HT1080 (cell line): ENCODE results near the gene PPP1R12A. TPM values are rescaled to one million over a fixed set of nuclear protein-coding genes. Genes with fewer than 3 reads are reported as not detected.
"Not testable (repeated sequence)": the region's sequence is repeated elsewhere in the genome, so short reads cannot be mapped to it uniquely, and the experiment has no call there.

Experiments used
- DNase-seq: peaks from one replicate; pipeline ENCODE4 v3.0.0-alpha.2; 2015; ENCODE audit warnings: low read depth
- total RNA-seq: library from RNA; depleted of rRNA; stranded (reverse); fragments of >200 nt; shearing (Covaris generic); gene quantifications from 2 replicates; pipeline ENCODE4 v1.2.3, GENCODE V29; 2014

PPP1R12A gene
- total RNA-seq, 1 experiment from 2014 or later, result 36.3 TPM

DNA sequence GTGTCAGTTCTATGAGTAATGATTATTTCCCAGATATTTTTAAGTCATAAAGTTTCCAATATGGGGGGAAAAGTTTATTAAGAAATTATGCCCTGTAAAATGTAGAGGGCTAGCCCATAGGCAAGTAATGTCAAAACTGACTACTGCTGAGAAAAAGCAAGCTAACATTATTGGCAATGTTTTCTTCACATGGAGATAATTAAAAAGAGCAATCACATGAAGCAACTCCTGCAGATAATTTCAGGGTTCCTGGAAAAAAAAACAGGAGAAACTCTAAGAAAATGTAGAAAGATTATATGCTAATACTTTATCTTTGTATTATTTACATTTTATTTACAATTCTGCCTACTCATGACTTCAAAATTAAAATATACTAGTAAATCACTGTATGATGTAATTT, 39.8 kb downstream of the PPP1R12A start:
- no peak for DNase-seq

DNA sequence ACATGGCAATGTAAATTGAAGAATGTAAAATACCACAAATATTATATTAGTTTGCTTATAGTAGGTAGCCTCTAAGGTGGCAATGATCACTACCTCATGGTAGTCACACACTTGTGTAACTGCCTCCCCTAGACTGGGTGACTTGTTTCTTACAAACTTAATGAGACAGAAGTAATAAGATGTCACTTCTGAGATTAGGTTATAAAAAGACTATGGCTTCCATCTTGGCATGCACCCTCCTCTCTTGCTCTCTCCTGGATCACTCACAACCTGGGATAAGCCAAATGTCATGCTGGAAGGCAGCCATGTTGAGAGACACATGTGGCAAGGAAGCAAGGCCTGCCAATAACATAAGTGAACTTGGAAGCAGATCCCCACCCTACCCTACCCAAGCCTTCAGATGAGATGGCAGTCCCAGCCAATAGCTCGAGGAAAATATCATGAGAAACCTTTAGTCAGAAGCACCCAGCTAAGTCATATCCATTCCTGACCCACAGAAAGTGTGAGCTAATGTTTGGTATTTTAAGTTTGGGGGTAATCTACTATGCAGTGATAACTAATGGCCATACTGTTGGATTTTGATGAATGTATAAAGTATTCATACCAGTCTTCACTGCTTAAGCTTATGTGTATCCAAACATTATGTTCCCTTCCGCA, 43.3 kb downstream of the PPP1R12A start:
- no peak for DNase-seq

DNA sequence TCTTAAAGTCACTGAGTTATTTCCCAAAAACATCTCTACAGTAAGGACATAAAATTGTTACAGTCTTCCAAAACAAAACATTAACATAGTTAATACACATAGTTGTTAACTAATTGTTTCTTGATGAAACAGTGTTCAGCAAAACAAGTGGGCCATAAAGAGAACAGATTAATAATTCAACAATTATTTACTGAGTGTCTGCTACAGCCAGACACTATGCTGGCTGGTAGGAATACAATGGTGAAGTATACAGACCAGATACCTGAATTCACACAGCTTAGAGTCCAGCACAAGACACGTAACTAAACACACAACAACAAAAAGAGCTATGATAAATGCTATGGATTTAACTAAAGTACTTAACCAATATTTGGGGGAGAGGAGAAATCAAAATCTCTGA, 47.0 kb downstream of the PPP1R12A start:
- DNase-seq, result no peak

DNA sequence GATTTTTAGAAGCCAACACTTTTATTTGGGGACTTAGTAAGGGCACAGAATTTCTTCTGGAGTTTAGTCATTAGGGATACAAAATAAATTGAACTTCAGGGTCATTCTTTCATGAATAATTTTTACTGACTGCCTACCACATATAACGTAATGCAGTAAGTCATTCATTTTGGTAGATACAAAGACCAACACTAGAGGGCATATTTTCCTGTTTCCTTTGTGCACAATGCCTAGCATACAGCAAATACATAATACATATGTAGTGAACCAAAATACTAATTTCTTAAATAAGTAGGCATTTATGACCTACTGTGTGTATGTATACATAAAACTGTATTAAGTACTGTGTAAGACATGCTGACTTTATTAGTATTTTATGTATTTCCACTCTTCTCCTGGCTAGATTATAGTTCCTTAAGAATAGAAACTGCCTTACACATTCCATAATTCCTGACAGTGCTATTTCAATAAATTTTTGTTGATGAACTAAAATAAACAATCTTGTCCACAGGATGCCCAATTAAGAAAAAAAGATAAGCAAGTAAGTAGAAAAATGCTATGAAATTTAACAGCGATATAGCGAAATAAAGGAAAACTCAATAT, 47.9 kb downstream of the PPP1R12A start:
- peak; percentile 47 for DNase-seq

DNA sequence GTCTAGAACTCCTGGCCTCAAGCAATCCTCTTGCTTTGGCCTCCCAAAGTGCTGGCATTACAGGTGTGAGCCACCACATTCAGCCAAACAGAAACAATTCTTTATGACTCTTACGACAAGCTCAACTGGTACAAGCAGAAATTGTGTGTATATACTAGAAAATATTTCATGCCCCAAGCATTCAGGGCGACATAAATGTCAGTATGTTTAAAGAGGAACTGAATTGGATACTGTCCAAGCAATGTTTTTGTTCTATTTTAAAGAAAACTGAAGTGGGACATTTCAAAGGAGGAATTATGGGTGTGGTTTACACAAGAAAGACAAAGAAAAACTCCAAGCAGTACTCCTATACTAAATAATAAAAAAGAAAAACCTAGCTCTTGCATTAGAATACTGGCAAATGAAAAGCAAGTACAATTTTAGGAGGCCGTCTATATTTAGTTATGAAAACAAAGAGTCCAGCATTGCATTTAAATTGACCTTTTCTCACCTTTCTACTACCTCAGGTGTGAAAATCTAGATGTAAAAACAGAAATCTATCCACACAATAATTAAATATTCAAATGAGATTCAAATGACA, 48.9 kb downstream of the PPP1R12A start:
- no peak for DNase-seq

DNA sequence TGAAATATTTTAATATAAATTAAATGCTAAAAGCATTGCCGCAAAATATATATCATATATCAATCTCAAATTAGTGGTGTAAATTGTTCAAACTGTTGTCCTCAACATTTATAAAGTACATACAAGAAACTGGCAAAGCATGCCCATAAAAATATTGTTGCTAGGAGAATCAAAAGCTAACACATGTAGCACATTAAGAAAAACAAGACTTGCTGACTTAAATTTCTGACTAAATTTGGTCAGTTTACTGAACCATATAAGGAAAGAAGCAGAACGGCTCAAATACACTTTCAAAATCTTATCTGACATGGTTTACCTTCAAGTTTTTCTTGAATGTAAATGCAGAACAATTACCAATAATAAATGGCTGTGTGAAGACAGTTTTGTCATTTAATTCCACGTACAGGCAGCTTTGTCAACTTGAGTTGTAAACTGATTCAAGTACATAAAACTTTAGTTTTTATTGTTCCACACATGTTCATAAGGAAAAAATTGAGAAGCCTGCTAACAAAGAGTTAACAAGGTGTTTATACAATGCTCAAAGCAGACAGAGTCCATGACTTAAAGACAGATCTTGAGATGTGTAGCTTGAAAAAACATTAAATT, 50.4 kb downstream of the PPP1R12A start:
- DNase-seq, result no peak

DNA sequence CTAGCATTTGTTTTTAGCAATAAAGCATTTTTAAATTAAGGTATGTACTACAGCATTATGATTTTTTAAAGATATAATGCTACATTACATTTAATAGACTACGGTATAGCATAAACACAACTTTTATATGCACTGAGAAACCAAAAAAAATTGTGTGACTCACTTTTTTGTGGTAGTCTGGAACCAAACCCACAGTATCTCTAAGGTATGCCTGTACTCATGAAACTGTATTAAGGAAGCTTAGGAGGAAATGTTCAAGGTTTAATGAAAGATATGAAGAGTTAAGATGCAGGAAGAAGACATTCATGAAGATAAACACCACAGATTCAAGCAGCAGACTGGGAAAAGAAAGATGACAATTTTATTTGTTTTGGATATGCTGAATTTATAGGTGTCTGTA, 51.7 kb downstream of the PPP1R12A start:
- DNase-seq, result peak; percentile 41

DNA sequence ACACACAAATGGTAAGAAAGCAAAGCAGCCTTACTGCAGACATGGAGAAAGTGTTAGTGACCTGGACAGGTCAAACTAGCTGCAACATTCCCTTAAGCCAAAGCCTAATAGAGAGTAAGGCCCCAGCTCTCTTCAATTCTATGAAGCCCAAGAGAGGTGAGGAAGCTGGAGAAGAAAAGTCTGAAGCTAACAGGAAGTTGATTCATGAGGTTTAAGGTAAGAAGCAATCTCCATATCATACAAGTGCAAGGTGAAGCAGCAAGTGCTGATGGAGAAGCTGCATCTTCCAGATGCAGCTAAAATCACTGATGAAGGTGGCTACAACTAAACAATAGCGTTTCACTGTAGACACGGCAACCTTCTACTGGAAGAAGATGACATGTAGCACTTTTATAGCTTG, 53.5 kb downstream of the PPP1R12A start:
- no peak for DNase-seq

DNA sequence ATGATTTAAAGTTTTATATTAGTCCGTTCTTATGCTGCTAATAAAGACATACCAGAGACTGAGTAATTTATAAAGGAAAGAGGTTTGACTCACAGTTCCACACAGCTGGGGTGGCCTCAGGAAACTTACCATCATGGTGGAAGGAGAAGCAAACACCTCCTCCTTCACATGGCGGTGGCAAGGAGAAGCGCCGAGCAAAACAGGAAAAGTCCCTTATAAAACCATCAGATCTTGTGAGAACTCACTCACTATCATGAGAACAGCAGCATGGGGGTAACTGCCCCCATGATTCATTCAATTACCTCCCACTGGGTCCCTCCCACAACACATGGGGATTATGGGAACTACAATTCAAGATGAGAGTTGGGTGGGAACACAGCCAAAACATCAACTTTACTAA, 56.4 kb downstream of the PPP1R12A start:
- DNase-seq, result not testable (repeated sequence)

DNA sequence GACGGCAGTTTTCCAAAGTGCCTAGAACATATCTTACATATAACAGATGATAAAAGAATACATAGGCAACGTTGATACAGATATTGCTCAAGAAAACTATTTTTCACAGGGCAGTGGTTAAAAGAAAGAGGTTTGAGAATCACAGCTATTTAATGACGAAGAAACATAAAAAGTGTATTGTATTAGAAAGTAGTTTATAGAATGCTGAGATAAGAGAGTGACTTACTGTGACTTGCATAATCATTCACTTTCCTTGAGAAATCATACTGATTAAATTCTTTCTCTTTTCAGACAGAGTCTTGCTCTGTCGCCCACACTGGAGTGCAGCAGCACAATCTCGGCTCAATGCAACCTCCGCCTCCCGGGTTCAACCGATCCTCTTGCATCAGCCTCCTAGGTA, 57.7 kb downstream of the PPP1R12A start:
- no peak for DNase-seq

DNA sequence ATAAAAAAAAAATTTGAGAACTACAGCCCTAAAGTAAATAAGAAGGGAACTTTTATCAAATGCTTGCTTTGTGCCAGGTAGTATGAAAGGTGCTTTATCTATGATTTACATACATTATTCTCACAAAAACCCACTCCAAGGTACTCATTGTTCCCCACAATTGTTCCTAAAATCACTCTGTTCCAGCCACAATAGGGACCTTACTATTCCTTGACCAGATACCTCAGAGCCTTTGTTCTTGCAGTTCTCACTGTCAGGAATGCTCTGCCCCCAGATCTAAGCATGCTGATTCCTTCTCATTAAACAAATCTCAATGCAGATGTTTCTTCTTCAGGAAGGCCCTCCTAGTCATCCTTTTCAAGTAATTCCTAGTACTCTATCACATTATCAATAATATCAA, 60.2 kb downstream of the PPP1R12A start:
- no peak for DNase-seq

DNA sequence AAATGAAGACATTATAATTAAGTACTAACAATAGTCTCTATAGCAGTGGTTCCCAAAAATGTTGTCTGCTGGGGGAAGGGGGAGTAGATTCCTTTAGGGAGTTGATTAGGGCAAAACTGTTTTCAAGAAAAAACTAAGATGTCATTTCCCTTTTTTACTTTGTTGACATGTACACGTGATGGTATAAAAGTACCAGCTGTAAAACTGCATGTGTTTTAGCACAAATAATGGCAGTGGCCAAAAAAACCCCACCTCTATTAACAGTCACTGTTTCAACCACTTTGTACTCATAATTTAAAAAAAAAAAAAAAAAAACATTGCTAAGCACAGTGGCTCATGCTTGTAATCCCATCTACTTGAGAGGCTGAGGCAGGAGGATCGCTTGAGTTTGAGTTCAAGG, 61.7 kb downstream of the PPP1R12A start:
- DNase-seq, result no peak

DNA sequence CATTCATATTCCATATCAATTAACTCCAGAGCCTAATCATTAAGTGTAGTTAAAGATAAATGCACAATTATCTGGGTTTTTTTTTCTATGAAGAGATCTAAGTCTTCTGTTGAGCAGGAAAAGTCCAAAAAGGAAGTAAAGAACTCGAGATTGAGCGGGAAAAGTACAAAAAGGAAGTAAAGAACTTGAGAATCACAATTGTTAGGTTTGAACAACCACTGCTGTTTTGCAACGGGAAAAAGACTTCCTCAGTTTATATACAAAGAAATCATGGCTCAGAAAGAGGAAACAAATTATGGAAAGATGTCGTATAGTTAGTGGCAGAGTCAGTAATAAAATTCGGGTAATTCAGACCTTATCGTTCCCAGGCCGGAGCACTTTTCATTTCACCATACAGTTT, 63.3 kb downstream of the PPP1R12A start:
- no peak for DNase-seq

DNA sequence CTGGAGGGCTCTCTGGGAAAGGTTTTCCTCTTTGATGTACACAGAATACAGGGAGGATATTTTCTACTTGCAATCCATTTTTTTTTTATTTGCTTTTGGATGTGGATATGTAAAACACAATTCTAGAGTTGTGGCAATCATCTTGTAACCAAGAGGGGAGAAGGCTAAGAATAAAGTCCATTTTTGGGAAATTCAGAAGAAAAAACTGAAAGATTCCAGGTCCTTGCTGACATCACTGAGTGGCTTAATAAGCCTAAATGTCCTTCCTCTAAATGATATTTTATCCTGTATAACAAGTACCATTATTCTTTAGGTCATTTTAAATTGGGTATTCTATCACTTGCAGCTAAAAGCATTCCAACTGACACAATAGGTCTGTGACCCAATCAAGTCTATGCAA, 64.0 kb downstream of the PPP1R12A start:
- no peak for DNase-seq

DNA sequence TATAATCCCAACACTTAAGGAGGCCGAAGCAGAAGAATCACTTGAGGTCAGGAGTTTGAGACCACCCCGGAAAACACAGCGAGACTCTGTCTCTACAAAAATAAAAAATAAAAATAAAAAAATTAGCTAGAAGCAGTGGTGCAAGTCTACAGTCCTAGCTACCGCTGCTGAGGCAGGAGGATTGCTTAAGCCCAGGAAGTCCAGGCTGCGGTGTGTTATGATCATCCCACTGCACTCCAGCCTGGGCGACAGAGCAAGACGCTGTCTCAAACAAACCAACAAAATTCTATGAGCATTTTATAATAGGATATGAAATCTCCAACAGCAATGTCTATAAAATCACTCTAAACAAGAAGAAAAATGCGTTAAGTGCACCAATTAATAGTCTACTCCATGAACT, 75.3 kb downstream of the PPP1R12A start:
- DNase-seq, result no peak

DNA sequence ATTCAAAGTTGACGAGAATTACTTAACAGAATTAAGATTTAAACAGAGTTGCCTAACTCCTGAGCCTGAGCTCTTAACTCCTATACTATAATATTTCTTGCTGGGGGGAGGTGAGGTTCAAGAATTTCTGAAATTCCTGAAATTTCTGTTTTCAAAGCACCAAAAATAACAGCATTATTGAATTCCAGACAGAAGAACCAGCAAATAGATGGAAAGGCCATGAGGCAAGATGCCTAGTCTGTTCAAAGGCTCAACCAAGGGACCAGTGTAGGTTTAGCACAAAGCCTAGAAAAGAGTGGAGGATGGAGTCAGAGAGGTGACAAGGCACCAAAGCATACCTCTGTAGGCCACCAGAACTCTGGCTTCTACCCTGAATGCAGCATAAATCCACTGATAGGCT, 76.4 kb downstream of the PPP1R12A start:
- DNase-seq, result no peak

DNA sequence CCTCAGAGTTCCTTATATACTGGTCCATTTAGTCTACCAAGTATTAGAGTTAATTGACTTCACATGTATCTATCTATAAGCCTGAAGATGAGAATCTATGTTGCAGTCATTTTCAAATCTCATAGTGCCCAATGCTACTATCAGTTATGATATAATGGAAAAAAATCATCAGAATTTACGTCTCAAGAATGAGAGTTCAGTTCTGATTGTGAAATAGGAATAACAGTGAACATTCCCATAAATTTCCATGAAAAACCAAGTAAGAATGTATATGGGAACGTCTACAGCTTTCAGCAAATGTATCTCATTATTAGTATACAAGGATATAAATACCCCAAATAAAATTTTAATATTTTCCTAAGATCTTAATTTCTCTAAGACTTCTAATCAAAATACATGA, 77.2 kb downstream of the PPP1R12A start:
- DNase-seq, result no peak

DNA sequence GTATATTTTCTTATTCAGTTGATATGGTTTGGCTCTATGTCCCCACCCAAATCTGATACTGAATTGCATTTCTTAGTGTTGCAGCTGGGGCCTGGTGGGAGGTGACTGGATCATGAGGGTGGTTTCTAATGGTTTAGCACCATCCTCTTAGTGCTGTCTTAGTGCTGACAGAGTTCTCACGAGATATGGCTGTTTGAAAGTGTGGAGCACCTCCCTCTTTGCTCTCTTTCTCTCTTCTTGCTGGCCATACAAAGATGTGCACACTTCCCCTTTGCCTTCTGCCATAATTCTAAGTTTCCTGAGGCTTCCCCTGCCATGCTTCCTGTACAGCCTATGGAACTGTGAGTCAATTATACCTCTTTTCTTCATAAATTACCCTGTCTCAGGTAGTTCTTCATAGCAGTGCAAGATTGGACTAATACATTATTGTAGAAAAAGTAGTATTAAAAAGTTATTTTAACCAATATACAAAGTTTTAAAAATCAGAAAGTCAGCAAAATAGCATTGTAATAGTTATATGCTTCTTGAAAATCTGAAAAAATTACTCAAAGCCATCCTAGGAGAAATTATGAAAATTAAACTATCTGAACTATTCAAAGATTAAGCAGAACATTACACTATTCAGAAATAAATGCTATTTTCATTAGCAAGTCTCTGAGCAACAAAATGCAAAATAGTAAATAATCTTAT, 84.1 kb downstream of the PPP1R12A start:
- DNase-seq, result no peak

DNA sequence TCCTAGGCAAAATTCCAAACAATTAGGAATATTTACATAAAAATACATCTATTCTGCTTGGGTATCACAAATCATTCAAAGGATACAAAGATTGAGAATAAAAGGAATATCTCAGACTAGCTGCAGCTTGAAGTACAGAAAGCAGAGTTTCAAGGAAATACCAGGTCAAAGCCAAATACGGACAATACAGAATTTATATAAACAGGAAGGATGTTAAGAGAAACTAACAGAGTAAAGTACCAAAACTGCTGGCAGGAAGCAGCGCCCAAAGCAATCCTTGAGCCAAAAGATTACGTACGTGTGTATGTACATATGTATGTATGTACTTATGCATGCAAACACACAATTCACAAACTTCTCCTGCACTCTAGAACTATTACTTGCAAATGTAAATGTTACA, 86.6 kb downstream of the PPP1R12A start:
- no peak for DNase-seq

DNA sequence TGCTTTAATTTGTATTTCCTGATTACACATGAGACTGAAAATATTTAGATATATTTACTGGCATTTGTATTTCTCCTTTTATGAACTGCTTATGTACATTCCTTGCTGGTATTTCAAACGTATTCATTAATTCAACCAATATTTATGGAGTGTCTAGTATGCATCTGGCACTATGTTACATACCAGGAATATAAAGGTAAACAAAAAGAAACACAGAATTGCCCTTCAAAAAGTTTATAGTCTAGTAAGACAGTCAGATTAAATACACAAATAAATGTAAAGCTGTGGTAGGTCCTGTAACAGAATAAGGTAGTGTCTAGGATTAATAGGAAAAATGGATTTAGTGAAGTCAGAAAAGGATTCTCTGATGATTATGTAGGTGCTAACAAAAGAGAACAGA, 87.5 kb downstream of the PPP1R12A start:
- DNase-seq, result no peak

DNA sequence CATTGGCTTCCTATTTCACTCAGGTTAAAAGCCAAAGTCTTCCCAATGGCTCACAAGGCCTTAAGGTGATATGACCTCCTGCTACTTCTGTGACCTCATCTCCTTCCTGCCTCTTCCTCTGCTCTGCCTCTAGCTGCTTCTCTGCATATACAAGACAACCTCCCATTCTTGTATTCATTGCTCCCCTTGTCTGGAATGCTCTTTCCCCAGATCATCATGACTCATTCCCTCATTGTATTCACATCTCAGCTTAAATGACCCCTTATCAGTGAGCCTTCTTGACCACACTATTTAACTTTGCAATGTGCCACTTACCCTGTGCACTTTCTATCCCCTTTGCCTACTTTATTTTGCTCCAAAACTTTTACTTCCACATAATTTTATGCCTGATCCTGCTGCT, 90.2 kb downstream of the PPP1R12A start:
- DNase-seq, result peak; percentile 91

DNA sequence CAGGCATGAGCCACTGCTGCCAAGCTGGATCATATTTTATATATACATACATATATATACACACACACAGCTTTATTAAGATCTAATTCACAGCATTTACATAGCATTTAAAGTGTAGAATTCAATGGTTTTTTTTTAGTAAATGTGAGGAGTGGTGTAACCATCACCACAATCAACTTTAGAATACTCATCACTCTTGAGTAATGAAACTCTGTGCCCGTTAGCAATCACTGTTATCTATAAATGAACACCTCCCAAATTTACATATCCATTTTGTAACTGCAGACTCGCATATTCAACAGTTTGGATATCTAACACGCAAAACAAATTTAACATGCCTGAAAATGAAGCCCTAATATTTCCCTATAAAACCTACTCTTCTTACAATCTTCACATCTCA, 90.9 kb downstream of the PPP1R12A start:
- no peak for DNase-seq
